Activated CD8-positive, alpha-beta memory T cell treated with anti-CD3 and anti-CD28 coated beads, Interleukin-2, amount 10 ng/mL, durations not matched to agents 7 days and 5 days (primary cell): ENCODE results near the gene RAB39B. TPM values are rescaled to one million over a fixed set of nuclear protein-coding genes. Genes with fewer than 3 reads are reported as not detected.

Experiments
- total RNA-seq, 2 experiments: library from RNA; stranded (reverse); gene quantifications; one replicate each; pipeline ENCODE4 v1.2.3, GENCODE V29; 2021

RAB39B gene
- total RNA-seq, 2 experiments from 2014 or later: 9.4 to 12.9 TPM

Other genes starting within 250 kb of the RAB39B start
- 10 to 100 TPM; 12.7 to 15.0 TPM for gene F8, start 241.8 kb downstream of the RAB39B start, total RNA-seq
- 10 to 100 TPM; 44.3 to 52.6 TPM for gene FUNDC2, start 237.6 kb downstream of the RAB39B start, total RNA-seq
- 1 to 10 TPM; 3.4 to 3.7 TPM for gene CMC4, start 193.4 kb downstream of the RAB39B start, total RNA-seq
- gene MTCP1, start 193.4 kb downstream of the RAB39B start, total RNA-seq: 10 to 100 TPM; 23.1 to 25.3 TPM
- 10 to 100 TPM; 25.2 to 33.4 TPM for gene BRCC3, start 193.0 kb downstream of the RAB39B start, total RNA-seq
- 10 to 100 TPM; 54.1 to 68.9 TPM for gene VBP1, start 48.0 kb downstream of the RAB39B start, total RNA-seq
- 1 to 10 TPM in 1 of 2 experiments, under 1 TPM in 1; 0.35 to 1.0 TPM for gene CLIC2, start 70.1 kb upstream of the RAB39B start, total RNA-seq
- not detected for gene F8A2, start 117.6 kb upstream of the RAB39B start, total RNA-seq
- gene F8A3, start 194.1 kb upstream of the RAB39B start, total RNA-seq: 10 to 100 TPM; 10.5 to 10.8 TPM